Astrocyte of the spinal cord (primary cell): ENCODE data around the gene LEKR1.

Experiments used
- DNase-seq: peaks from one replicate; pipeline ENCODE4 v3.0.0; 2011; ENCODE audit warnings: low read depth, low spot score
- H3K4me3 ChIP-seq: 2 replicates; pipeline ENCODE4 v1.5.1; 2011; ENCODE audit warnings: low read depth, mild to moderate bottlenecking, low read length, moderate library complexity
- in situ Hi-C: cut with HindIII; loops from 2 replicates; pipeline ENCODE4 v1.10.0; 2017; ENCODE audit warnings: low sequenced_read_pairs
- TF ChIP-seq, protein P1 (sequence below): IDR thresholded peaks from 2 replicates; pipeline ENCODE4 v1.5.1; 2012; ENCODE audit warnings: low read depth, mild to moderate bottlenecking, low read length, inconsistent platforms

LEKR1 gene

DNA sequence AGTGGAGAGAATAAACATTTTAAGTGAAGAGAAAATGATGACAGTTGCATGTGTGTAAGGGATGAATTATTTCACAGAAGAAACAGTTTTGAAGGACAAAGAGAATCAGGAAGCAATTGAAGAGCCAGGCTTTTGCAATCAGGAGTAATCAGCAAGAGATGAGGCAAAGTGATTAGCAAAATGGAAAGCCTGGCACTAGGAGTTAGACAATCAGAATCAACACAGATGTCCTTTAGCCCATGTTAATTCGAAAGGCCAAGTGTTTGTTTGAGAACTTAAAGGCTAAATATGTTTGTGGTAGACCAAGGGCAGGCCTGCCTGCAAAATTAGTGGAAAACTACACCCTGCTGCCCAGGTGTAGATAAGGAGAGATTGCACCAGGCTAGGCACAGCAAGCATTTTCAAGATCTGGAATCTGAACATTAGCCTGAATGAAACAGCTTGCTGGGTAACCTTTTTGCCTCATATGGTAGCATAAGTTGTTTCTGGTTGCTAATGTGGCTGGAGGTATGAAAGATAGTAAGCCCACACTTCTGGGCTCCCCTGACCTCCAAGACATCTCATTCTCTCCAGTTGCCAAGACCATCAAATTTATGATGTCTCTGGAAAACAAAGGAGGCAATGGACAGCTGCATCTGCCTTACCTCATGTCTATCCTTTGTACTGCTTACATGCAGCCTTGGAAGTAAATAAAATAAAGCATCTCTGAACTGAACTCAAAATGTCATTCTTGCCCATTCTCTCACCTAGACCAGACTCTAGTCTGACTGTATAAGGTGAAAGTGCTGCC lies 22.0 kb upstream of the LEKR1 start:
- in situ Hi-C loops = no loop called here
- no peak for DNase-seq
- TF ChIP-seq, protein P1, sequence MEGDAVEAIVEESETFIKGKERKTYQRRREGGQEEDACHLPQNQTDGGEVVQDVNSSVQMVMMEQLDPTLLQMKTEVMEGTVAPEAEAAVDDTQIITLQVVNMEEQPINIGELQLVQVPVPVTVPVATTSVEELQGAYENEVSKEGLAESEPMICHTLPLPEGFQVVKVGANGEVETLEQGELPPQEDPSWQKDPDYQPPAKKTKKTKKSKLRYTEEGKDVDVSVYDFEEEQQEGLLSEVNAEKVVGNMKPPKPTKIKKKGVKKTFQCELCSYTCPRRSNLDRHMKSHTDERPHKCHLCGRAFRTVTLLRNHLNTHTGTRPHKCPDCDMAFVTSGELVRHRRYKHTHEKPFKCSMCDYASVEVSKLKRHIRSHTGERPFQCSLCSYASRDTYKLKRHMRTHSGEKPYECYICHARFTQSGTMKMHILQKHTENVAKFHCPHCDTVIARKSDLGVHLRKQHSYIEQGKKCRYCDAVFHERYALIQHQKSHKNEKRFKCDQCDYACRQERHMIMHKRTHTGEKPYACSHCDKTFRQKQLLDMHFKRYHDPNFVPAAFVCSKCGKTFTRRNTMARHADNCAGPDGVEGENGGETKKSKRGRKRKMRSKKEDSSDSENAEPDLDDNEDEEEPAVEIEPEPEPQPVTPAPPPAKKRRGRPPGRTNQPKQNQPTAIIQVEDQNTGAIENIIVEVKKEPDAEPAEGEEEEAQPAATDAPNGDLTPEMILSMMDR = no peak
- H3K4me3 ChIP-seq = no peak overlapping the region

DNA sequence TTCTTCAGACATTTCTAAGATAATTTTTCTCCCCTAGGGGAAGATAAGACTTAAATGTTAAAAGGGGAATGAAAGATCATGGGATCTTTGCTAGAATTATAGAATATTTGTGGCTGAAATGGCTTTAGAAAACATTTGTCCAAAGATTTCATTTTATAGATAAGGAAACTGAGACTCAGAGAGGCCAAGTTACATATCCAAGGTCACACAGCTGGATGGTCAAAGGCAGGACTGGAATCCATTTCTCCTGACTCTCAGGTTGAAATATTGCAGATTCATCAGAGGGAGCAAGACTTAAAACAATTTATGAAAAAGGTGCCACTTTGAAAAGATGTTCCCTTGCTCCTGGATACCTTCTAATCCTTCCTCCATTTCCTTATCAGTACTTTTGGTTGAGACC lies 19.5 kb upstream of the LEKR1 start:
- TF ChIP-seq, protein P1 = no peak
- in situ Hi-C loops = no loop called here
- DNase-seq = no peak
- H3K4me3 ChIP-seq = no peak overlapping the region

DNA sequence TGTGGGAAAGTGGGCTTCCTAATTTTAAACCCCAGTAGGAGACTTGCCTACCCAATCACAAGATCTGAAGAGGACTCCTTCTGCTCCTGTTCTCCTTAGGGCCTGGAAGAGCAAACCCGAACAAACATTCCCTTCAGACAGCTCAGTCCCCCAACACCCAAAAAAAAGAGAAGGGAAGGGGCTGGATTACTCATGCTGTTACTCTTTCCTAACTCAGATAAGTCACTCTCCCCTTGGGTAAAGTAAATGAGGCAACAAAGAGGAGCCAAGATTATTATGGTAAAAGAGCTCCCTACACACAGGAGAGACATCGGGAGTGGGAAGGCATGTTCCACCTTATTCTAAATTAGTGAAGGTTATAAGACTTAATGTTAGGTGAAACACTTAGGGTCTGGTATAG lies 18.1 kb upstream of the LEKR1 start:
- no peak overlapping the region for H3K4me3 ChIP-seq
- TF ChIP-seq, protein P1 = no peak
- DNase-seq = no peak
- in situ Hi-C loops = no loop called here

DNA sequence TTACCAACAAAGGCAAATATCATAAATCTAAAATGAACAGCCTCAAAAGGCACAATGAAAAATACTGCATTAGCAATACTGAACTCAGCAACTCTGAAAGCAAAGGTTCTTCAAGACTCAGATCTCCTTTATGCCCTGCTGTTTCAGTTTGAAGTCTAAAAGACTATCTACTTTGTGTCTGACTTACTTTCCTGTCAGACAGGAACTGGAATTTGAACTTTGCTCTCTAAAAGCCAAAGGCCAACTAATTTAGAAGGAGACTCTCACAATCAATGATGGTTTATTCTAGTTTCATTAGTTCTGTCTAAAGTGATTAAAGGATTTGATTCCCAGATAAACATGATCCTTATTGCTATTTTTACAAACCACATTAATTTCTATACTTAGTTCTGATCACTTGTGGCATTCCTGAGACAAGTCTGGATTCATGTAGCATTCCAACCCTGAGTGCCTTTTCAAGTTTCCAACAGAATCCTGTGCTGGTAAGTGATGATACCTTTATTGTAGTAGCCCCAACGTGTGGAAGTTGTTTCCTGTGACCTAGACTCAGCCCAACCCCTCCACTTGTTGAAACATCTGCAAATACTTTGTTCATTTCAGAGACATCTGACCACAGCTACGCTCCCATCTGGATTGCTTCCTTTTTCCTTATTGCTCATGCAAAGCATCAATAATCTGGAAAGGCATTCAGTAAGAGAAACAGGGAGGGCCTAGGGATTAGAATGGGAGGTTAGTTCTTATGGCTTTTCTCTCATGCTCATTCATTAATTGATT lies 14.9 kb upstream of the LEKR1 start:
- peak; percentile 64 for DNase-seq
- in situ Hi-C loops = no loop called here
- H3K4me3 ChIP-seq = no peak overlapping the region
- TF ChIP-seq, protein P1 = no peak

DNA sequence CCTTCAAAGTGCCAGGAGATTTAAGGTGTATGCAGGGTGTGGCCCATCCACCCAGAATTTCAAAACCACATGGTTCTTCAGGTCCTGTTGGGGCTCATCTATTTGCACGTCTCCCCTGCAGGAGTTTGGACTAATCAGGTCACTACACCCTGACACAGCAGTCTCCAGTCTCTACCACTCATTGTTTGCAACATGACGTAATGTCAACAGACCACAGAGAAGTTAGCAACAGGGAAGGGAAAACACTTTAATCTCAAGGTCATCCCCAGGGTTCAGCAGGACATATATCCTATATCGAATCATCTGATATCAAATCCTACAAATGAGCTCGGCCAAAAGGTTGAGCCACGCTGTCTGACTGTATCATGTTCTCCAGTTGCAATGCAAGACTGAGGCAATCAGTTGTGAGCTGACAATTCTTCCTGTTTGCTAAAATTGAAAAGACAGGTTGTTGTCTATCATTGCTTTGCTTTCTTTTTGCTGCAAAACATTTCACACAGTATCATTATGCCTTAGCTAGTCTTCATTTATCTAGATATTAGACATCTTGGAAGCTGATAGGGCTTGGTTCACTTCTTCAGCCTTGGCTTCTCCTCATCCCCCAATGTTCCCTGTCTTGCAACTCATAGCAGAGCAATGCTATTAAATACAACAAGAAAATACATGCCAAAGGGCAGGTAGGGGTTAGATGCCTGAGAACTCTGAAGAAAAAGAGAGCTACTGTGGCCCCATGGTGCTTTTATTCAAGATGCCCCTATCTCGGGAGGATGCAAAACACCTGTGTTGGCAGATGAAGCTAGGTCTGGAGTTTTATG lies 13.4 kb upstream of the LEKR1 start:
- in situ Hi-C loops = no loop called here
- peak; percentile 42 for DNase-seq
- H3K4me3 ChIP-seq = no peak overlapping the region
- TF ChIP-seq, protein P1 = no peak

DNA sequence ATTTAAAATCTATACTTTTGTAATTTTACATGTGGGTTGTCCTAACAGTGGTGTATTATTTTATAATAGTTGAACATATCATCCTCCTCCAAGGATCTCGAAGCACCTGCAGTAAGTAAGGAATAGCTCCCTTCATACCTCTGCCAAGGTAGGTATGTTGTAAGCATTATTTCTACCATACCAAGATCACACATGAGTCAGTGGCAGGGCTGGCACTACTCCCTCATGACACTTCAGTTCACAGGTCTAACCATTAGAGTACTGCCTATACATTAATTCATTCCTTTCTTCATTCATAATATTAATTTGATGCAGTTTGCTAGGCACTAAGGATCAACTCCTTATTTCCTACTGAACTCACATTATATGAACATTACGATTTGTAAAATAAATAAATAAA lies 11.9 kb upstream of the LEKR1 start:
- in situ Hi-C loops = no loop called here
- no peak for DNase-seq
- H3K4me3 ChIP-seq = no peak overlapping the region
- TF ChIP-seq, protein P1 = no peak
